Spleen (tissue), 7 donors: ENCODE data around the gene MESP2.

Source experiments
- POLR2A ChIP-seq, 3 donors: fragments of 450-650 bp; IDR thresholded peaks; one replicate each; pipeline ENCODE4 v1.5.1; 2017; ENCODE audit warnings: antibody characterized with exemption in 3 of 3, mild to moderate bottlenecking in 1 of 3
- POLR2AphosphoS5 ChIP-seq, 3 donors: sonication (generic); formaldehyde crosslinking; IDR thresholded peaks; one replicate each; pipeline ENCODE4 v1.5.1; 2017; ENCODE audit warnings: antibody characterized with exemption in 3 of 3
- TF ChIP-seq, protein P1 (sequence below), 11 experiments: fragments of 200-600 bp in 7 of 11; fragments of 450-650 bp in 4 of 11; sonication (generic) in 4 of 11; IDR thresholded peaks in 8 of 11; conservative IDR thresholded peaks in 3 of 11; 1 replicate in 7 of 11; 2 replicates in 4 of 11; pipeline versions ENCODE4 v1.4.0 to v1.8.0; 2016 to 2021; ENCODE audit warnings: antibody characterized with exemption in 11 of 11, inconsistent platforms in 4 of 11, mild to moderate bottlenecking in 1 of 11
- donor health status: DM: no; HTN: no; CAD: no; lungs with moderate emphysema.
- donor health status: DM: no; HTN: no; CAD: no.
- donor health status: DM: no; HTN: no; CAD: no.

DNA sequence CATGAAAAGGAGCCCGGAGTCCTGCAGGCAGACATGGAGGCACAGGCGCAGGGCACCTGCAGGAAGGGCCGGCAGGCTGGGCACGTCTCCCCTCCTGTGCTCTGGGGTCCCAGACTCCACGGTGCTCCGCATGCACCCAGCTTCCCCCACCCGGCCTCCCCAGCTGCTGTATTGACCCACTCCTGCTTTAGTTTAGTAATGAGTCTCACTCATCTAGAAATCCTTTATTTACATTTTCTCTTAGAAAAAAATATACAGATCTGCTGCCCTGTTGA is 8.5 kb downstream of the MESP2 start:
- TF ChIP-seq, protein P1, sequence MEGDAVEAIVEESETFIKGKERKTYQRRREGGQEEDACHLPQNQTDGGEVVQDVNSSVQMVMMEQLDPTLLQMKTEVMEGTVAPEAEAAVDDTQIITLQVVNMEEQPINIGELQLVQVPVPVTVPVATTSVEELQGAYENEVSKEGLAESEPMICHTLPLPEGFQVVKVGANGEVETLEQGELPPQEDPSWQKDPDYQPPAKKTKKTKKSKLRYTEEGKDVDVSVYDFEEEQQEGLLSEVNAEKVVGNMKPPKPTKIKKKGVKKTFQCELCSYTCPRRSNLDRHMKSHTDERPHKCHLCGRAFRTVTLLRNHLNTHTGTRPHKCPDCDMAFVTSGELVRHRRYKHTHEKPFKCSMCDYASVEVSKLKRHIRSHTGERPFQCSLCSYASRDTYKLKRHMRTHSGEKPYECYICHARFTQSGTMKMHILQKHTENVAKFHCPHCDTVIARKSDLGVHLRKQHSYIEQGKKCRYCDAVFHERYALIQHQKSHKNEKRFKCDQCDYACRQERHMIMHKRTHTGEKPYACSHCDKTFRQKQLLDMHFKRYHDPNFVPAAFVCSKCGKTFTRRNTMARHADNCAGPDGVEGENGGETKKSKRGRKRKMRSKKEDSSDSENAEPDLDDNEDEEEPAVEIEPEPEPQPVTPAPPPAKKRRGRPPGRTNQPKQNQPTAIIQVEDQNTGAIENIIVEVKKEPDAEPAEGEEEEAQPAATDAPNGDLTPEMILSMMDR (IDR thresholded peaks at IDR 0.05 in 8 of 11, conservative IDR thresholded peaks at IDR 0.05 in 3 of 11): no peak
- no peak for TF ChIP-seq POLR2A (IDR thresholded peaks at IDR 0.05)
- no peak for TF ChIP-seq POLR2AphosphoS5 (IDR thresholded peaks at IDR 0.05)
